Fibroblast of lung (primary cell): ENCODE data around the gene NF2. TPM values are rescaled to one million over a fixed set of nuclear protein-coding genes. Genes with fewer than 3 reads are reported as not detected.

Source experiments
- DNase-seq, 2 donors: peaks; one replicate each; pipeline versions ENCODE4 v3.0.0 to v3.0.0-alpha.2; 2010; ENCODE audit warnings: low read depth in 2 of 2
- H2AFZ ChIP-seq: 2 replicates; pipeline ENCODE4 v1.5.1; 2012; ENCODE audit warnings: low read length, control low read depth, inconsistent platforms
- H3K27ac ChIP-seq: 2 replicates; pipeline ENCODE4 v1.5.1; 2011; ENCODE audit warnings: low read length, control low read depth; ENCODE audit not compliant: insufficient read depth
- H3K27me3 ChIP-seq: 2 replicates; pipeline ENCODE4 v1.5.1; 2011; ENCODE audit warnings: mild to moderate bottlenecking, low read length; ENCODE audit not compliant: control insufficient read depth, insufficient read depth
- H3K36me3 ChIP-seq: 2 replicates; pipeline ENCODE4 v1.5.1; 2011; ENCODE audit warnings: low read length; ENCODE audit not compliant: control insufficient read depth, insufficient read depth
- H3K4me1 ChIP-seq: 2 replicates; pipeline ENCODE4 v1.5.1; 2011; ENCODE audit warnings: low read length; ENCODE audit not compliant: control insufficient read depth, insufficient read depth; ENCODE audit errors: extremely low read depth
- H3K4me2 ChIP-seq: 2 replicates; pipeline ENCODE4 v1.5.1; 2011; ENCODE audit warnings: low read length, control low read depth; ENCODE audit not compliant: insufficient read depth; ENCODE audit errors: extremely low read depth
- H3K4me3 ChIP-seq, 4 experiments: fragments of 200-600 bp in 1 of 4; sonication (generic) in 1 of 4; replicated peaks in 1 of 4; 2 replicates each; pipeline ENCODE4 v1.5.1; 2011 to 2016; ENCODE audit warnings: low read length in 4 of 4, low read depth in 3 of 4, mild to moderate bottlenecking in 3 of 4, control low read depth in 2 of 4, inconsistent platforms in 1 of 4, mixed read lengths in 1 of 4; ENCODE audit not compliant: insufficient read depth in 1 of 4; ENCODE audit errors: control extremely low read depth in 1 of 4
- H3K79me2 ChIP-seq: 2 replicates; pipeline ENCODE4 v1.5.1; 2012; ENCODE audit warnings: mild to moderate bottlenecking, low read length, inconsistent platforms; ENCODE audit not compliant: control insufficient read depth, insufficient read depth
- H3K9ac ChIP-seq: 2 replicates; pipeline ENCODE4 v1.5.1; 2011; ENCODE audit warnings: mild to moderate bottlenecking, low read length, control low read depth; ENCODE audit not compliant: insufficient read depth
- H3K9me3 ChIP-seq: 2 replicates; pipeline ENCODE4 v1.5.1; 2012; ENCODE audit warnings: low read depth, low read length; ENCODE audit not compliant: control insufficient read depth, insufficient read depth
- H4K20me1 ChIP-seq: 2 replicates; pipeline ENCODE4 v1.5.1; 2011; ENCODE audit warnings: low read length; ENCODE audit not compliant: control insufficient read depth, insufficient read depth; ENCODE audit errors: extremely low read depth
- EZH2 ChIP-seq: IDR thresholded peaks from 2 replicates; pipeline ENCODE4 v1.5.1; 2012; ENCODE audit warnings: low read length, control low read depth, mild to moderate bottlenecking; ENCODE audit errors: missing control alignments
- polyA plus RNA-seq, 2 donors: library from polyadenylated mRNA; depleted of rRNA in 1 of 2; stranded (reverse) in 1 of 2; unstranded in 1 of 2; fragments of >200 nt; gene quantifications; 2 replicates each; pipeline ENCODE4 v1.2.1, GENCODE V29; 2011 to 2012; ENCODE audit warnings: missing spikeins in 1 of 2
- total RNA-seq: library from RNA; depleted of rRNA; stranded (reverse); fragments of >200 nt; gene quantifications from 2 replicates; pipeline ENCODE4 v1.2.1, GENCODE V29; 2014
- TF ChIP-seq, protein P1 (sequence below), 2 donors: IDR thresholded peaks in 1 of 2; conservative IDR thresholded peaks in 1 of 2; 1 replicate in 1 of 2; 2 replicates in 1 of 2; pipeline ENCODE4 v1.5.1; 2011 to 2012; ENCODE audit warnings: low read length in 2 of 2, control low read depth in 1 of 2, inconsistent platforms in 1 of 2, low read depth in 1 of 2, mild to moderate bottlenecking in 1 of 2

NF2 gene
- total and polyA plus RNA-seq, 2 donors (not counting 1 experiment from before 2014, with no cell fraction given): 55.5 to 80.9 TPM

DNA sequence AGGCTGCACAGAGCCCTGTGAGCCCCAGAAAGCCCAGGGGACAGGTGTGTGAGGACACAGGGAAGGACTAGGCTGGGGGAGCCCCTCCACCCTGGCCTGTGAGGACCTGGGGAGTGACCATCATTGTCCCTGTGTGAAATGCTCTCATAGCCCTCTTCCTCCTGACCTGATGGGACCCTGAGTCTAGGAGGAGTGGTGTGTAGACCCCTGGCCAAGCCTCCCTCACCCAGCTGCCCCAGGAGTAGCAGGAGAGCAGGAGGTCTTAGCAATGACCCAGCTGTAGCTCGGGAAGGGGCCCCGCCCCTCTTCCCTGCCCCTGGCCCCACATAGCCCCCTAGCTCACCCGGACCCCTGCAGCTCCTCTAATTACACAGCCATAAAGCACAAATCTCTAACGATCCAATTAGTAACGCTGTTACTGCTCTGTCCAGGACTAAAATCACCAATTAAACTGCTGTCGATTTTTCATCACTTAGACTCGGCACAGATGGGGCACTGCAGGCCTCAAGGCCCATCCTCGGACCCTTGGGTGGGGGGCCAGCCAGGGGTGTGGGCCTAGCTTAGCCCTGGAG is 109.8 kb downstream of the NF2 start:
- H3K79me2 ChIP-seq: no peaks in the 10 kb centered on the region
- H3K4me2 ChIP-seq: no peak overlapping the region
- no peak for DNase-seq
- H3K36me3 ChIP-seq: no peaks in the 10 kb centered on the region
- no peaks in the 10 kb centered on the region for H3K4me1 ChIP-seq
- H2AFZ ChIP-seq: no peak overlapping the region
- no peaks in the 10 kb centered on the region for H3K9me3 ChIP-seq
- H3K27ac ChIP-seq: no peak overlapping the region
- H3K27me3 ChIP-seq: peaks cover 17% of the 10 kb centered on the region
- H3K4me3 ChIP-seq: no peak overlapping the region
- no peak overlapping the region for H3K9ac ChIP-seq
- no peaks in the 10 kb centered on the region for H4K20me1 ChIP-seq
- no peak for TF ChIP-seq EZH2
- TF ChIP-seq, protein P1, sequence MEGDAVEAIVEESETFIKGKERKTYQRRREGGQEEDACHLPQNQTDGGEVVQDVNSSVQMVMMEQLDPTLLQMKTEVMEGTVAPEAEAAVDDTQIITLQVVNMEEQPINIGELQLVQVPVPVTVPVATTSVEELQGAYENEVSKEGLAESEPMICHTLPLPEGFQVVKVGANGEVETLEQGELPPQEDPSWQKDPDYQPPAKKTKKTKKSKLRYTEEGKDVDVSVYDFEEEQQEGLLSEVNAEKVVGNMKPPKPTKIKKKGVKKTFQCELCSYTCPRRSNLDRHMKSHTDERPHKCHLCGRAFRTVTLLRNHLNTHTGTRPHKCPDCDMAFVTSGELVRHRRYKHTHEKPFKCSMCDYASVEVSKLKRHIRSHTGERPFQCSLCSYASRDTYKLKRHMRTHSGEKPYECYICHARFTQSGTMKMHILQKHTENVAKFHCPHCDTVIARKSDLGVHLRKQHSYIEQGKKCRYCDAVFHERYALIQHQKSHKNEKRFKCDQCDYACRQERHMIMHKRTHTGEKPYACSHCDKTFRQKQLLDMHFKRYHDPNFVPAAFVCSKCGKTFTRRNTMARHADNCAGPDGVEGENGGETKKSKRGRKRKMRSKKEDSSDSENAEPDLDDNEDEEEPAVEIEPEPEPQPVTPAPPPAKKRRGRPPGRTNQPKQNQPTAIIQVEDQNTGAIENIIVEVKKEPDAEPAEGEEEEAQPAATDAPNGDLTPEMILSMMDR (conservative IDR thresholded peaks at IDR 0.05 in 1 of 2, IDR thresholded peaks at IDR 0.05 in 1 of 2; ENCODE audit: low read depth in 1 of 2, low read length in 2 of 2): no peak

DNA sequence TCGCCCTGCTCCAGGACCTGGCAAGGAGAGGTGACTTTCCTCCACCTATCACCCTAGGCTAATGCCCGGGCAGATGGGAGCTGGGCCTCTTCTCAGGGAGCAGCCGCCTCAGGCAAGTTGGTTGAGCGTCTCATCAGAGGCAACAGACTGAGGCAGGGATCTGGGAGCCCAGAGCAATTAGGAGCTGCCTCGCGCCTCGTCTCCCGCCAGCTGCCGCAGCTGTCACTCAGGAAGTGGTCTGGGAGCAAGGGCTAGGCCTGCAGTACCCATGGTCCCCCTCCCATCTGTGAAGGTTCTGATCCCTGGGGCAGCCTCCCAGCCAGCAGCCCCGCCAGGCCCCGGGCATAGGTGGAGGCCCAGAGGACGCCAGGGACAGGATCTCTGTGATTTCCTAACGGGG is 111.8 kb downstream of the NF2 start:
- H3K4me3 ChIP-seq: no peak overlapping the region
- H3K9ac ChIP-seq: no peak overlapping the region
- no peak overlapping the region for H3K4me2 ChIP-seq
- H3K27ac ChIP-seq: no peak overlapping the region
- H2AFZ ChIP-seq: no peak overlapping the region
- no peaks in the 10 kb centered on the region for H4K20me1 ChIP-seq
- H3K27me3 ChIP-seq: peaks cover 17% of the 10 kb centered on the region
- no peaks in the 10 kb centered on the region for H3K4me1 ChIP-seq
- no peak for DNase-seq
- no peak for TF ChIP-seq EZH2
- TF ChIP-seq, protein P1 (conservative IDR thresholded peaks at IDR 0.05 in 1 of 2, IDR thresholded peaks at IDR 0.05 in 1 of 2; ENCODE audit: low read depth in 1 of 2, low read length in 2 of 2): no peak
- H3K79me2 ChIP-seq: no peaks in the 10 kb centered on the region
- no peaks in the 10 kb centered on the region for H3K9me3 ChIP-seq
- no peaks in the 10 kb centered on the region for H3K36me3 ChIP-seq

DNA sequence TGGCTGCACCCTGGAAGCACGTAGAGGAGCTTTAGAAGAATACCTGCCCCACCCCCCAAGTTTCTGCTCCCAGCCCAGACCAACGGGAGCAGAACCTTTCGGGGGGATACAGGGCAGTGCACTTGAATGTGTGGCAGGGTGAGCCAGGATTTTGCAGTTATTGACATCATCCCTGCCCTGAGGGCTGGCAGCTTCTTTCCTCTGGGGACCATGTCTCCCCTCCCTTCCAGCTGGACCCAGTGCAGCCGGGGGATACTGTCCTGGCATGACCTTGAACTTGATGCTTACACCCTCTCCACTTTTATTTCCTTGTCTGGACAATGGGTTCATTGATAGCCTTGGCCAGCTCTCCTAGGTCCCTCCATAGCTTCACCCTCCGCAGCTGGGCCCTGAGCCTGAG is 112.3 kb downstream of the NF2 start:
- no peak overlapping the region for H3K9ac ChIP-seq
- H3K4me3 ChIP-seq: no peak overlapping the region
- no peaks in the 10 kb centered on the region for H3K9me3 ChIP-seq
- no peaks in the 10 kb centered on the region for H4K20me1 ChIP-seq
- no peaks in the 10 kb centered on the region for H3K4me1 ChIP-seq
- no peak overlapping the region for H3K27ac ChIP-seq
- no peak for DNase-seq
- peaks cover 17% of the 10 kb centered on the region for H3K27me3 ChIP-seq
- H3K4me2 ChIP-seq: no peak overlapping the region
- TF ChIP-seq EZH2: no peak
- TF ChIP-seq, protein P1 (conservative IDR thresholded peaks at IDR 0.05 in 1 of 2, IDR thresholded peaks at IDR 0.05 in 1 of 2; ENCODE audit: low read depth in 1 of 2, low read length in 2 of 2): no peak
- no peaks in the 10 kb centered on the region for H3K79me2 ChIP-seq
- no peak overlapping the region for H2AFZ ChIP-seq
- H3K36me3 ChIP-seq: no peaks in the 10 kb centered on the region
